Measurements from ENCODE around the gene CDCP1. TPM values are rescaled to one million over a fixed set of nuclear protein-coding genes. Genes with fewer than 3 reads are reported as not detected.

Gene CDCP1
- total RNA-seq, 1 donor from 2014 or later = 28.7 TPM

DNA sequence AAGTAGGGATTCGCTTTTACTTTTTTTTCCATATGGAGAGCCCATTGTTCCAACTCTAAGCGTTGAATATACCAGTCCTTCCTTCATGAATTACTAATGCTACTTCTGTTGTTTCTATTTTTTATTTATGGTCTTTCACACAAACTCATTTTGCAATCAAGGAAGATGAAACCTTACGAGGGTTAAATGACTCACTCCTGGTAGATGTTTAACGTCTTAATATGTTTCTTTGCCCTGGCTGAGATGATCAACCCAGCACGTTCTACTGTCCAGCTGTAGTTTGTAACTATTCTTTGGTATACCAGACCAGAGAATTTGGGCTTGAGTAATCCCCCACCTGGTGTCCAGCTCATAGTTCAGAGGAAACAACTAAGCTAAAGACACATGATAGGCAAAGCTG is 23.1 kb downstream of the CDCP1 start:
- Histone ChIP-seq H3K27me3 (ENCODE audit: low read depth) (no peaks in the 10 kb centered on the region), H3K4me1 (peaks cover 5% of the 10 kb centered on the region), H3K36me3 (no peaks in the 10 kb centered on the region), H3K27ac (no peak overlapping the region), H3K9me3 (no peaks in the 10 kb centered on the region), H3K4me3 (no peak overlapping the region)
- DNase-seq = no peak
- no peak for ATAC-seq
- intact Hi-C loops (cut with DNase I) = no loop called here
- TF ChIP-seq, protein P1, sequence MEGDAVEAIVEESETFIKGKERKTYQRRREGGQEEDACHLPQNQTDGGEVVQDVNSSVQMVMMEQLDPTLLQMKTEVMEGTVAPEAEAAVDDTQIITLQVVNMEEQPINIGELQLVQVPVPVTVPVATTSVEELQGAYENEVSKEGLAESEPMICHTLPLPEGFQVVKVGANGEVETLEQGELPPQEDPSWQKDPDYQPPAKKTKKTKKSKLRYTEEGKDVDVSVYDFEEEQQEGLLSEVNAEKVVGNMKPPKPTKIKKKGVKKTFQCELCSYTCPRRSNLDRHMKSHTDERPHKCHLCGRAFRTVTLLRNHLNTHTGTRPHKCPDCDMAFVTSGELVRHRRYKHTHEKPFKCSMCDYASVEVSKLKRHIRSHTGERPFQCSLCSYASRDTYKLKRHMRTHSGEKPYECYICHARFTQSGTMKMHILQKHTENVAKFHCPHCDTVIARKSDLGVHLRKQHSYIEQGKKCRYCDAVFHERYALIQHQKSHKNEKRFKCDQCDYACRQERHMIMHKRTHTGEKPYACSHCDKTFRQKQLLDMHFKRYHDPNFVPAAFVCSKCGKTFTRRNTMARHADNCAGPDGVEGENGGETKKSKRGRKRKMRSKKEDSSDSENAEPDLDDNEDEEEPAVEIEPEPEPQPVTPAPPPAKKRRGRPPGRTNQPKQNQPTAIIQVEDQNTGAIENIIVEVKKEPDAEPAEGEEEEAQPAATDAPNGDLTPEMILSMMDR (IDR thresholded peaks at IDR 0.05) = no peak

DNA sequence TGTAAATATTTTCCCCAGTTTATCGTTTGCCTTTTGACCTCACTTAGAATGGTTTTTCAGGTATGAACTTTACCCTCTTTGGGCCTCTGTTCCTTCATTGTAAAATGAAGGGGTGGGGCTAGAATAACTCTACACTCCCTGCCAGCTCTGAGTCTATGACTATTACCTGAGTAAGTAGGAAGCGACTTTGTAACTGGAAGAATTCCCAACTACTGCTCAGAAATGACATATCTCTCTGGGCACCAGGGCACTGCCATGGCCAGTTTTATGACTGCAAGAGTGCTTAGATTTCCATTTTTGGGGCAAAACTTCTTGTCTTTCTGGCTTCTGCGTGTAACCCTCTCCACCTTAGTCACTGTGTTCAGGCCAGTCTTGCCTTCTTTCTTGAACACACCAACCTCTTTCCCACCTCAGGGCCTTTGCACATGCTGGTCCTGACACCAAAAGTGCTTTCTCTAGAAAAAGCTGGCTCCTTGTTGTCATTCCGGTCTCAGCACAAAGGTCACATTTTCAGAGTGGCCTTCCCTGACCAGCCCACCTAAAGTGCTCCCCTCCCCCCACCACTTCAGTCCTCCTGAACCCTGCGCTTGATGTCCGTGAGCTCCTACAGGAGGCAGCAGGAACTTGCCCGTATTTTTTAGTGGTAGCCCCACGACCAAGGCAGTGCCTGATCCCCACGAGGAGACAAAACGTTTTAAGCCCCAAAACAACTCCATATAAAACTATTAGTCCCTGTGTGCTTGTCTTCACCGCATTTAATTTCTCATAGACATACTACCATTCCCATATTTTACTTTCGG is 25.6 kb downstream of the CDCP1 start:
- TF ChIP-seq, protein P1 (IDR thresholded peaks at IDR 0.05) = no peak
- Histone ChIP-seq H3K4me1 (peaks cover 5% of the 10 kb centered on the region), H3K36me3 (no peaks in the 10 kb centered on the region), H3K27ac (no peak overlapping the region), H3K9me3 (no peaks in the 10 kb centered on the region), H3K27me3 (ENCODE audit: low read depth) (no peaks in the 10 kb centered on the region), H3K4me3 (no peak overlapping the region)
- intact Hi-C loops (cut with DNase I) = no loop called here
- DNase-seq (no peak), ATAC-seq (no peak)

DNA sequence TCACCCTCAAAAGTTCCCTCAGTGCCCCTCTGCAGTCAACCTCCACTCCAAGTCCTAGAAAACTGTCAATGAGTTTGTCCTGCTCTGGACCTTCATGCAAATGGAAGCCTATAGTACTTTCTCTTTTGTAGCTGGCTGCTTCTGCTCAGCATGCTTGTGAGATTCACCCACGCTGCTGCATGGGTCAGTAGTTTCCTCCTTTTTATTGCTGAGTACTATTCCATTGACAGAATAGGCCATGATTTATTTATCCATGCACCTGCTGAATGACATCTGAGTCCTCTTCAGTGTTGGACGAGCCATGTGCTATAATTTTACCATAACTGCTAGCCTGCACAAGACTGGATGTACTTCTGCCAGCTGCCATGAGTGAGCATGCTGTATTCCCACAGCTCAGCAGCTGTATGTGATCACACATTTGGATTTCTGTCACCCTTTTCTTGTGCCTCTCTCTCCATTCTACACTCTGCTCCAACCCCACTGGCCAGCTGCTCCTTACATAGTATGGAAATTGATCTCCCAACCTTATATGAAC is 26.3 kb downstream of the CDCP1 start:
- no peaks in the 10 kb centered on the region for H3K36me3 ChIP-seq
- ATAC-seq (no peak), DNase-seq (no peak)
- H3K4me1 ChIP-seq = no peaks in the 10 kb centered on the region
- TF ChIP-seq, protein P1 (IDR thresholded peaks at IDR 0.05) = no peak
- no peaks in the 10 kb centered on the region for H3K27me3 ChIP-seq (ENCODE audit: low read depth)
- intact Hi-C loops (cut with DNase I) = no loop called here
- H3K27ac ChIP-seq = no peak overlapping the region
- no peak overlapping the region for H3K4me3 ChIP-seq
- no peaks in the 10 kb centered on the region for H3K9me3 ChIP-seq

DNA sequence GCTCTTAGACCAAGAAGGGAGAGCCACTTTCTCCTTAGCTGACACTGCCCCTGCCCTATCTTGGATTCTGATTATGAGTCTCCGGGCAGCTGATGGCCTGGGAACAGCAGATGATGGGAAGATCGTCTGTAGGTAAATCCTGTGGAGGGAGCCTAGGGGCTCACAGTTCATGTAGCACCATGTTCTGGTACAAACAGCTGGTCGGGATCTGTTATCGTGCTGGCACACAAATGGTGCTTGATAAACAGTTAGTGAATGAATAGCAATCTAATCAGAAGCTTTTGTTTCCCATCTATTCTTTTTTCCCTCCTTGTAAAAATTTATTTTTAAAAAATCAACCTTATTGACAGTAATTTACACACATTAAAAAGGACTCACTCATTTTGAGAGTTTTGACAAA is 26.8 kb downstream of the CDCP1 start:
- TF ChIP-seq, protein P1 (IDR thresholded peaks at IDR 0.05) = no peak
- Histone ChIP-seq H3K4me1 (no peaks in the 10 kb centered on the region), H3K4me3 (no peak overlapping the region), H3K27me3 (ENCODE audit: low read depth) (no peaks in the 10 kb centered on the region), H3K9me3 (no peaks in the 10 kb centered on the region), H3K36me3 (no peaks in the 10 kb centered on the region), H3K27ac (no peak overlapping the region)
- intact Hi-C loops (cut with DNase I) = no loop called here
- no peak for ATAC-seq
- no peak for DNase-seq

DNA sequence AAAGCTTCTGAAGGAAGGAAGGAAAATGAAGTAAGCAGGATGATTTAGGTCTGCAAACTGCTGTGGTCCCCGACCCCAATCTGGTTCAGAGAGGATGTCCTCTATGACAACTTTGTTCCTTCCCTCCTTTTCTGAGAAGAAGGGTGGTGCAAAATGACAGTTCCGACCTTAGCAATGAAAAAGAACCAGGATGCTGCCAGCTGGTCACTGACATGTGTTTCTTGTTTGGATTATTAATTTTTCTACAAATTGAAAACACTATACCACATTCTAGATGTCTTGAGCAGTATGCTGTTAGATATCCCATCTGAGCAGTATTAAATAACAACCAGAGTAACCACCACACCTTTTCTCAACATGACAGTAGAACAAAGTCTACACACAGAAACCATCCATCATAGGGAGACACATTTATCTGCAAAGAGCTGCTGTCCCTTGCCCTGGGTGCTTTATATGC is 27.5 kb downstream of the CDCP1 start:
- Histone ChIP-seq H3K27me3 (ENCODE audit: low read depth) (no peaks in the 10 kb centered on the region), H3K4me3 (no peak overlapping the region), H3K9me3 (no peaks in the 10 kb centered on the region), H3K4me1 (no peaks in the 10 kb centered on the region), H3K36me3 (no peaks in the 10 kb centered on the region), H3K27ac (no peak overlapping the region)
- intact Hi-C loops (cut with DNase I) = no loop called here
- ATAC-seq (no peak), DNase-seq (no peak)
- TF ChIP-seq, protein P1 (IDR thresholded peaks at IDR 0.05) = no peak
